Caco-2 (cell line): Measurements from ENCODE around the gene TMEM191C. TPM values are rescaled to one million over a fixed set of nuclear protein-coding genes. Genes with fewer than 3 reads are reported as not detected.
"Not testable (repeated sequence)": the region's sequence is repeated elsewhere in the genome, so short reads cannot be mapped to it uniquely, and the experiment has no call there.

Experiments used
- BruUV-seq: library from RNA; stranded (reverse); fragments of 400-500 nt; replicated peaks from 2 replicates; lab custom pipeline; 2021; lab: Mats Ljungman, UMichigan
- CTCF ChIA-PET: fragments of 300-600 bp; sonication (Branson Sonifier 250); formaldehyde crosslinking; loops from one replicate; lab custom pipeline; 2022; ENCODE audit warnings: antibody characterized with exemption; lab: Charles Lee
- POLR2A ChIA-PET: fragments of 300-600 bp; sonication (Branson Sonifier 250); formaldehyde crosslinking; loops from one replicate; lab custom pipeline; 2022; ENCODE audit warnings: antibody characterized with exemption; lab: Charles Lee
- DNase-seq, 2 experiments: peaks; one replicate each; pipeline versions ENCODE4 v3.0.0 to v3.0.0-alpha.2; 2020 to 2022
- H3K27me3 ChIP-seq: replicated peaks from 2 replicates; pipeline ENCODE4 v1.6.0; 2011; ENCODE audit warnings: low read length; ENCODE audit not compliant: control insufficient read depth, insufficient read depth
- H3K36me3 ChIP-seq: 2 replicates; pipeline ENCODE4 v1.5.1; 2011; ENCODE audit warnings: low read length; ENCODE audit not compliant: control insufficient read depth, insufficient read depth
- H3K4me1 ChIP-seq: fragments of 250-450 bp; sonication (Bioruptor Pico); 2 replicates; pipeline ENCODE4 v1.5.1; 2020; ENCODE audit warnings: mild to moderate bottlenecking
- H3K4me3 ChIP-seq: 2 replicates; pipeline ENCODE4 v1.5.1; 2011; ENCODE audit warnings: low read depth, mild to moderate bottlenecking, control low read depth, low read length
- H3K9me3 ChIP-seq: fragments of 250-450 bp; sonication (Bioruptor Pico); 2 replicates; pipeline ENCODE4 v1.5.1; 2020; ENCODE audit warnings: mild to moderate bottlenecking, moderate library complexity
- H3K27ac Mint-ChIP-seq: one replicate; pipeline ENCODE4 v1.8.0; 2022; ENCODE audit warnings: mixed read lengths; ENCODE audit not compliant: unreplicated experiment
- H3K27me3 Mint-ChIP-seq: one replicate; pipeline ENCODE4 v1.8.0; 2022; ENCODE audit warnings: mixed read lengths; ENCODE audit not compliant: insufficient read depth, unreplicated experiment
- H3K36me3 Mint-ChIP-seq: one replicate; pipeline ENCODE4 v1.8.0; 2022; ENCODE audit warnings: mild to moderate bottlenecking, mixed read lengths; ENCODE audit not compliant: insufficient read depth, unreplicated experiment
- H3K4me1 Mint-ChIP-seq: one replicate; pipeline ENCODE4 v1.8.0; 2022; ENCODE audit warnings: low read depth, mixed read lengths; ENCODE audit not compliant: unreplicated experiment
- H3K4me3 Mint-ChIP-seq: one replicate; pipeline ENCODE4 v1.8.0; 2022; ENCODE audit warnings: mild to moderate bottlenecking, moderate library complexity, mixed read lengths; ENCODE audit not compliant: unreplicated experiment
- H3K9me3 Mint-ChIP-seq: one replicate; pipeline ENCODE4 v1.8.0; 2022; ENCODE audit warnings: mixed read lengths; ENCODE audit not compliant: unreplicated experiment
- intact Hi-C: fragments of 100-400 bp; cut with micrococcal nuclease; formaldehyde crosslinking; loops from one replicate; pipeline ENCODE4 v1.10.0; 2022; ENCODE audit not compliant: unreplicated experiment
- total RNA-seq: library from RNA; stranded (reverse); gene quantifications from 2 replicates; pipeline ENCODE4 v1.2.3, GENCODE V29; 2022
- TF ChIP-seq, protein P1 (sequence below), 2 experiments: fragments of 200-600 bp in 1 of 2; IDR thresholded peaks; 1 replicate in 1 of 2; 2 replicates in 1 of 2; pipeline versions ENCODE4 v1.5.1 to v1.8.0; 2011 to 2022; ENCODE audit warnings: antibody characterized with exemption in 1 of 2, control low read depth in 1 of 2, inconsistent platforms in 1 of 2, low read depth in 1 of 2, low read length in 1 of 2, mild to moderate bottlenecking in 1 of 2, moderate library complexity in 1 of 2; ENCODE audit not compliant: insufficient read depth in 1 of 2, severe bottlenecking in 1 of 2, unreplicated experiment in 1 of 2

Gene TMEM191C
- total RNA-seq, 1 experiment from 2014 or later: 8.5 TPM

DNA sequence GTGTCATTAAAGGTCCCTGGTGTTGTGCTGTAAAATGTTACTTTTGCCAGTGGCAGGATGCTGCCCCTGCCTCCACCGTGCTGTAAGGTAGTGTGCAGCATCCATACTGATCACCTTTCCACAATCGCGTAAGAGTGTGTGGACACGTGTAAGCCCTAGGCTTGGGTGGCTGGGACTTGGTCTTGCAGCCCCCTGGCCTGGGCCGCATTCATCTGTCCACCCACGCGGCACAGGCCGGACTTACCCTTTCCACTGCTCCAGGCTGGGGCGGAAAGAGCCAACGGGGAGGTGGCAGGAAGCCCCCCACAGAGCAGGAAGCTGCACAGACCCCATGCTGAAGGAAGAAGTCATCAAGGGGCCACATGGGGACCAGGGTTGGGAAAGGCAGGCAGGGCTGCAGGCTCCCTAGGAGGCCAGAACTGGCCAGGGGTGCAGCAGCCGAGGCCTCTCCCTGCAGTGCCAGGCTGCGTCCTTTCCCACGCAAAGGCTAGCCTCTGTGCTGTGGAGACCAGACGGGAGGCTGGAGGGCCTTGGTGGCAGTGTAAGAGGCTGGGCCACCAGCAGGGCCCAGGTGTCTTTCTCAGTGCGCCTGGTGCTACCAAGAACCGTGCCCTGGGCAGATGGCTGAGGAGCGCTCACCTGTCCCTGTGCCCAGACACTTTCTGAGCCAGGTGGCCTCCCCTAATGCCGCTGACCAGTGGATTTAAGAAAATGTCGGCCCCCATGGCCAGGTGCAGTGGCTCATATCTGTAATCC, 11.7 kb upstream of the TMEM191C start:
- H3K36me3 Mint-ChIP-seq: peaks cover 41% of the 10 kb centered on the region
- no peaks in the 10 kb centered on the region for H3K27me3 Mint-ChIP-seq
- peaks cover 14% of the 10 kb centered on the region for H3K4me1 ChIP-seq
- no peaks in the 10 kb centered on the region for H3K9me3 Mint-ChIP-seq
- no peaks in the 10 kb centered on the region for H3K9me3 ChIP-seq
- DNase-seq: no peak
- no peak overlapping the region for H3K4me3 Mint-ChIP-seq
- POLR2A ChIA-PET: no interaction called here
- intact Hi-C loops: no loop called here
- no TSS peak for BruUV-seq
- H3K27me3 ChIP-seq: no peaks in the 10 kb centered on the region
- no peak overlapping the region for H3K4me3 ChIP-seq
- TF ChIP-seq, protein P1, sequence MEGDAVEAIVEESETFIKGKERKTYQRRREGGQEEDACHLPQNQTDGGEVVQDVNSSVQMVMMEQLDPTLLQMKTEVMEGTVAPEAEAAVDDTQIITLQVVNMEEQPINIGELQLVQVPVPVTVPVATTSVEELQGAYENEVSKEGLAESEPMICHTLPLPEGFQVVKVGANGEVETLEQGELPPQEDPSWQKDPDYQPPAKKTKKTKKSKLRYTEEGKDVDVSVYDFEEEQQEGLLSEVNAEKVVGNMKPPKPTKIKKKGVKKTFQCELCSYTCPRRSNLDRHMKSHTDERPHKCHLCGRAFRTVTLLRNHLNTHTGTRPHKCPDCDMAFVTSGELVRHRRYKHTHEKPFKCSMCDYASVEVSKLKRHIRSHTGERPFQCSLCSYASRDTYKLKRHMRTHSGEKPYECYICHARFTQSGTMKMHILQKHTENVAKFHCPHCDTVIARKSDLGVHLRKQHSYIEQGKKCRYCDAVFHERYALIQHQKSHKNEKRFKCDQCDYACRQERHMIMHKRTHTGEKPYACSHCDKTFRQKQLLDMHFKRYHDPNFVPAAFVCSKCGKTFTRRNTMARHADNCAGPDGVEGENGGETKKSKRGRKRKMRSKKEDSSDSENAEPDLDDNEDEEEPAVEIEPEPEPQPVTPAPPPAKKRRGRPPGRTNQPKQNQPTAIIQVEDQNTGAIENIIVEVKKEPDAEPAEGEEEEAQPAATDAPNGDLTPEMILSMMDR (IDR thresholded peaks at IDR 0.05; ENCODE audit: insufficient read depth in 1 of 2, low read depth in 1 of 2, low read length in 1 of 2, severe bottlenecking in 1 of 2, unreplicated experiment in 1 of 2): no peak
- H3K36me3 ChIP-seq: no peaks in the 10 kb centered on the region; the same call in 1 of the 2 replicates
- H3K4me1 Mint-ChIP-seq: peaks cover 12% of the 10 kb centered on the region
- H3K27ac Mint-ChIP-seq: peak overlapping the region; percentile 59
- CTCF ChIA-PET: interaction anchor here (1.8 kb wide), 1 partner anchor 7 kb away, joined by 5 read pairs; no protein-coding TSS in a partner anchor

GRCh38 chr22:21457023-21457787, 10.0 kb upstream of the TMEM191C start:
- DNase-seq: peak; percentile 60 to 63
- peaks cover 27% of the 10 kb centered on the region for H3K36me3 Mint-ChIP-seq
- H3K27me3 Mint-ChIP-seq: no peaks in the 10 kb centered on the region
- H3K27ac Mint-ChIP-seq: peak overlapping the region; percentile 87
- CTCF ChIA-PET: interaction anchor here (0.9 to 1.8 kb wide), 3 partner anchors 9 to 190 kb away, joined by 3 to 5 read pairs (median 4); no protein-coding TSS in a partner anchor
- BruUV-seq: TSS peak; percentile 9
- Histone ChIP-seq H3K4me3 (no peak overlapping the region), H3K9me3 (no peaks in the 10 kb centered on the region), H3K36me3 (no peaks in the 10 kb centered on the region), H3K4me1 (peaks cover 14% of the 10 kb centered on the region), H3K27me3 (no peaks in the 10 kb centered on the region)
- intact Hi-C loops: no loop called here
- no peaks in the 10 kb centered on the region for H3K9me3 Mint-ChIP-seq
- POLR2A ChIA-PET: no interaction called here
- H3K4me1 Mint-ChIP-seq: peaks cover 12% of the 10 kb centered on the region
- TF ChIP-seq, protein P1 (IDR thresholded peaks at IDR 0.05; ENCODE audit: insufficient read depth in 1 of 2, low read depth in 1 of 2, low read length in 1 of 2, severe bottlenecking in 1 of 2, unreplicated experiment in 1 of 2): no peak
- H3K4me3 Mint-ChIP-seq: peak overlapping the region; percentile 12

GRCh38 chr22:21462672-21463071, 4.5 kb upstream of the TMEM191C start:
- intact Hi-C loops, H3K4me3 ChIP-seq, BruUV-seq: not testable (repeated sequence)

GRCh38 chr22:21468194-21469096, 1.3 kb downstream of the TMEM191C start:
- peak; percentile 92 to 98 for DNase-seq

More at GRCh38 chr22:21462672-21463071, 4.5 kb upstream of the TMEM191C start:
- CTCF ChIA-PET, H3K4me1 Mint-ChIP-seq, POLR2A ChIA-PET, H3K27me3 Mint-ChIP-seq, H3K27ac Mint-ChIP-seq, H3K4me1 ChIP-seq, DNase-seq, H3K27me3 ChIP-seq, H3K36me3 ChIP-seq, H3K9me3 ChIP-seq, H3K4me3 Mint-ChIP-seq, H3K36me3 Mint-ChIP-seq, H3K9me3 Mint-ChIP-seq: not testable (repeated sequence)

More at GRCh38 chr22:21468194-21469096, 1.3 kb downstream of the TMEM191C start:
- CTCF ChIA-PET, intact Hi-C loops, H3K9me3 ChIP-seq, POLR2A ChIA-PET, H3K36me3 Mint-ChIP-seq, H3K27me3 ChIP-seq, H3K4me1 ChIP-seq, H3K4me1 Mint-ChIP-seq, BruUV-seq, H3K27me3 Mint-ChIP-seq, H3K9me3 Mint-ChIP-seq, H3K36me3 ChIP-seq: not testable (repeated sequence)
- H3K27ac Mint-ChIP-seq: peak overlapping the region; percentile 79
- H3K4me3 ChIP-seq: peak overlapping the region; percentile 10
- H3K4me3 Mint-ChIP-seq: peak overlapping the region; percentile 75
